GM13977 (cell line): ENCODE results near the gene SELP.

ENCODE experiments used
- DNase-seq: peaks from one replicate; pipeline ENCODE4 v3.0.0; 2012; ENCODE audit warnings: low spot score
- in situ Hi-C: fragments of 300-500 bp; cut with MboI; formaldehyde crosslinking; loops from one replicate; pipeline ENCODE4 v1.12.0; 2022; ENCODE audit warnings: low sequenced_read_pairs, low pct_unique_long_range_greater_than_20kb, mixed read lengths, inconsistent platforms; ENCODE audit not compliant: unreplicated experiment
- TF ChIP-seq, protein P1 (sequence below): IDR thresholded peaks from 2 replicates; pipeline ENCODE4 v1.5.1; 2012; ENCODE audit warnings: mild to moderate bottlenecking, control low read depth; ENCODE audit not compliant: insufficient read depth; ENCODE audit errors: extremely low read depth, missing control alignments

Gene SELP

GRCh38 chr1:169586395-169587255, 43.3 kb downstream of the SELP start, which contains the start of gene F5:
TSS of gene F5 (minus strand) at chr1:169586481. CDS start at chr1:169586386, 95 bp downstream.
- peak; percentile 47 for DNase-seq
- in situ Hi-C loops: loop anchor here (25.0 kb wide), 1 partner anchor 226 kb away; no protein-coding TSS in a partner anchor
- TF ChIP-seq, protein P1, sequence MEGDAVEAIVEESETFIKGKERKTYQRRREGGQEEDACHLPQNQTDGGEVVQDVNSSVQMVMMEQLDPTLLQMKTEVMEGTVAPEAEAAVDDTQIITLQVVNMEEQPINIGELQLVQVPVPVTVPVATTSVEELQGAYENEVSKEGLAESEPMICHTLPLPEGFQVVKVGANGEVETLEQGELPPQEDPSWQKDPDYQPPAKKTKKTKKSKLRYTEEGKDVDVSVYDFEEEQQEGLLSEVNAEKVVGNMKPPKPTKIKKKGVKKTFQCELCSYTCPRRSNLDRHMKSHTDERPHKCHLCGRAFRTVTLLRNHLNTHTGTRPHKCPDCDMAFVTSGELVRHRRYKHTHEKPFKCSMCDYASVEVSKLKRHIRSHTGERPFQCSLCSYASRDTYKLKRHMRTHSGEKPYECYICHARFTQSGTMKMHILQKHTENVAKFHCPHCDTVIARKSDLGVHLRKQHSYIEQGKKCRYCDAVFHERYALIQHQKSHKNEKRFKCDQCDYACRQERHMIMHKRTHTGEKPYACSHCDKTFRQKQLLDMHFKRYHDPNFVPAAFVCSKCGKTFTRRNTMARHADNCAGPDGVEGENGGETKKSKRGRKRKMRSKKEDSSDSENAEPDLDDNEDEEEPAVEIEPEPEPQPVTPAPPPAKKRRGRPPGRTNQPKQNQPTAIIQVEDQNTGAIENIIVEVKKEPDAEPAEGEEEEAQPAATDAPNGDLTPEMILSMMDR: peak; percentile 62

- TF ChIP-seq, protein P1: no peak
- in situ Hi-C loops: loop anchor here (25.0 kb wide), 1 partner anchor 226 kb away; no protein-coding TSS in a partner anchor
Measured at GRCh38 chr1:169586067-169586394, 43.9 kb downstream of the SELP start.

DNA sequence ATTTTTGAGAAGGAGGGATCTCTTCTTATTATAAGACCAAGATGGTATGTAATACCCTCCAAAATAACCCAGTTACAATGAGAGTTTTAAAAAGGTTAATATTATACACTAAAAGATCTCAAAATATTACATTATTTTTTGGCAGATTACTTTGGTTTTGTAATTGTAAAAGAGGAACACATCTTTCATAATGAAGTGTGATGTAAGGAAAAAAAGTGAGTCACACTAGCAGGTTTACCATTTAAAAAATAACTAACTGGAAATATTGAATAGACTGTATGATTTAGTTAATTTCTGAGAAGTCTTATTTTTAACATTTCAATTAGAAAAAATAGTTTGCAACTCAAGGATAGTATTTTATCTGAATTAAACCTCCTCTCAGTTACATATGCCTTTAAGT, 44.7 kb downstream of the SELP start:
- in situ Hi-C loops: loop anchor here (25.0 kb wide), 1 partner anchor 227 kb away; no protein-coding TSS in a partner anchor
- DNase-seq: no peak
- TF ChIP-seq, protein P1: no peak

More at GRCh38 chr1:169586067-169586394, 43.9 kb downstream of the SELP start:
- DNase-seq: no peak

GRCh38 chr1:169584483-169585144, 45.3 kb downstream of the SELP start:
- TF ChIP-seq, protein P1: no peak
- no peak for DNase-seq
- in situ Hi-C loops: loop anchor here (25.0 kb wide), 1 partner anchor 228 kb away; no protein-coding TSS in a partner anchor

DNA sequence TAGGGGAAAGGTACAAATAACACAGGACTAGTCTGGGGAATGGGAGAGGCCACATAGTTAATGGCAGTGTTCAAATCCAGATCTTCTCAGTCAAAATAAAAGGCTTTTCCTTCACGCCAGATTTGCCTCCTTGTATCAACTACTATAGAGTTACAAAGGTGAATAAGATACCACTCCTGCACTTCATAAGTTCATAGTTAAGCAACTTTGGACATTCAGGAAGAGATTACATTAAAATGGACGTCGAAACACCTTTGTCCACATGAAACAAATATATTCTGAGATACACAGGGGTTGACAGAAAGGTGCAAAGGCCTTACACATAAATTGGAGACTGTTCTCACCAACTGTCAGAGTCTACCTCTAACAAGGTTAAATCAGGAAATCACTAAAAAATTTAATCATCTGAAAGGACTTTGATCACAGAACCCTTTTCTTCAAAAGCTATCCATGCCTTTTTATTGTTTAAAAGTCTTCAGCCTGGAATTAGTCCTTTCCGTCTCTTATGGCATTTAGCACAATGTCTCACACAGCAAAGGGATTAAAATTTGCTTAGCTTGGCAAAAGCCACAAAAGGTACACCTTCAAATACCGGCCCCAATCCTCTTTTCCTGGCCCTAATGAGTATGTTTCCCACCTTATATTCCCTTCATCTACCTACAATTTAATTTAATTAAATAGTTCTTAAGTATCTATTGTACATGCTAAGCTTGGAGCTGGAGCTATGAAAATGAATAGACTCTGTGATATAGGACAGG, 51.8 kb downstream of the SELP start:
- in situ Hi-C loops: loop anchor here (25.0 kb wide), 1 partner anchor 234 kb away; no protein-coding TSS in a partner anchor
- TF ChIP-seq, protein P1: no peak
- DNase-seq: no peak

DNA sequence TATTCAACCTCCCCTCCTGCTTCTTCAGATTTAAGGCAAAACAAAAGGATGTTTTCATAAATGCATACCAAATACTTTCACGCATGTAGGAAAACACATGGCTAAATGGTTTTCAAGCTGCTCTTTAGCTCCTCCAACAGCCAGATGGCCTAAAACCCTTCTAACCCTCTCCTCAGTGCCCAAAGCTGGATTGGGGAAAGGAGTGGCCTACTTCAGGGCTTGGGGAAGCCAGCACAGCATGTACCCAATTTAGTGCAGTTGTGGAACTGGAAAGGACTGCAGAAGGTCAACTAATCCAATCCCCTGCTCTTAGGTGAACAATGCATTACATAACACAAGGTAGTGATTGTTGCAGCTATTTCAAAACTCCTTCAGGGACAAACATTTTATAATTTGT, 53.0 kb downstream of the SELP start:
- in situ Hi-C loops: loop anchor here (25.0 kb wide), 1 partner anchor 235 kb away; no protein-coding TSS in a partner anchor
- TF ChIP-seq, protein P1: no peak
- no peak for DNase-seq
